Uterus (tissue), 2 donors: Measurements from ENCODE around the gene SAE1.

Experiments
- POLR2A ChIP-seq, 2 donors: fragments of 450-650 bp; IDR thresholded peaks; one replicate each; pipeline ENCODE4 v1.6.1; 2016; ENCODE audit warnings: antibody characterized with exemption in 2 of 2, mild to moderate bottlenecking in 1 of 2, moderate library complexity in 1 of 2
- TF ChIP-seq, protein P1 (sequence below), 4 experiments: fragments of 200-600 bp in 2 of 4; fragments of 450-650 bp in 2 of 4; sonication (generic) in 2 of 4; IDR thresholded peaks; one replicate each; pipeline ENCODE4 v1.5.1; 2016 to 2019; ENCODE audit warnings: antibody characterized with exemption in 4 of 4, mild to moderate bottlenecking in 2 of 4, moderate library complexity in 1 of 4

DNA sequence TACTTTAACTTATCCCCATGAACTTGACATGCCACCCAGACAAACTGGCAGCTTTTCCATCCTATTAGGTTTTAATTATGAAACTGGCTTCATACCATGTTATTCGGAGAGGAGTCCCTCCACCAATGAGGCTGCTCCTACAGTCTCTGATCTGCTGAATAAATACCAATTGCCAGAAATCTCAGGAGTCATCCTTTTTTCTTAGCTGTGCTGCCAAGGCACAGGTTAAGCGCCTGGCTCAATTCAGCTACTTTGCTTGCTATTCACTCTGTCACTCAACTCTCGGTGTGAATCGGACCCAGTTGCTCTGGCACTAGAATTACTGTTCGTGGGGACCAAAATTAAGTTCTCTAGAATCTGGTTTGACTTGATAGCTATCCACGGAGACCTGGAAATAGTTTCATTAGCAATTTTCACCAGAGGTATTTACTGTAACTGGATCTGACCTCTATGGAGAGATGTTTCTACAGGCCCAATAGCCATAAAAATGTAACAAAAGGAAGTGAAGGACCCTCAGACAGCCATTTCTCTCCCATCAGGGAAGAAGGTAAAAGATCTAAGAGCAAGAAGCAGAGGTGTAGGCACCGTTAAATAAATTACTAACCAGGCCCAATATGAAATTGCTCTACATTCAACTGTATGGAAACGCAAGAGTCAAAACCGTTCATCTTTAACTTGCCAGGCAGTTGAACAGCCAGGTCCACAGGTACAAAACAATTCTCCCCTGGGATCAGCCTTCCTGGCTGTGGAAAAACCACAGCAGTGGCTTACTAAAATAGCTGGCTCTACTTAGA is 22.5 kb upstream of the SAE1 start:
- TF ChIP-seq, protein P1, sequence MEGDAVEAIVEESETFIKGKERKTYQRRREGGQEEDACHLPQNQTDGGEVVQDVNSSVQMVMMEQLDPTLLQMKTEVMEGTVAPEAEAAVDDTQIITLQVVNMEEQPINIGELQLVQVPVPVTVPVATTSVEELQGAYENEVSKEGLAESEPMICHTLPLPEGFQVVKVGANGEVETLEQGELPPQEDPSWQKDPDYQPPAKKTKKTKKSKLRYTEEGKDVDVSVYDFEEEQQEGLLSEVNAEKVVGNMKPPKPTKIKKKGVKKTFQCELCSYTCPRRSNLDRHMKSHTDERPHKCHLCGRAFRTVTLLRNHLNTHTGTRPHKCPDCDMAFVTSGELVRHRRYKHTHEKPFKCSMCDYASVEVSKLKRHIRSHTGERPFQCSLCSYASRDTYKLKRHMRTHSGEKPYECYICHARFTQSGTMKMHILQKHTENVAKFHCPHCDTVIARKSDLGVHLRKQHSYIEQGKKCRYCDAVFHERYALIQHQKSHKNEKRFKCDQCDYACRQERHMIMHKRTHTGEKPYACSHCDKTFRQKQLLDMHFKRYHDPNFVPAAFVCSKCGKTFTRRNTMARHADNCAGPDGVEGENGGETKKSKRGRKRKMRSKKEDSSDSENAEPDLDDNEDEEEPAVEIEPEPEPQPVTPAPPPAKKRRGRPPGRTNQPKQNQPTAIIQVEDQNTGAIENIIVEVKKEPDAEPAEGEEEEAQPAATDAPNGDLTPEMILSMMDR (IDR thresholded peaks at IDR 0.05): no peak
- no peak for TF ChIP-seq POLR2A (IDR thresholded peaks at IDR 0.05)
